Heart left ventricle (tissue), 16 donors: ENCODE results near the gene TOM1. TPM values are rescaled to one million over a fixed set of nuclear protein-coding genes. Genes with fewer than 3 reads are reported as not detected.

Experiments
- ATAC-seq, 4 donors: fragments of 200-7000 bp; cut with Tn5 transposase; one replicate each; pipeline ENCODE4 v1.9.1; 2020 to 2022; ENCODE audit warnings: moderate library complexity in 4 of 4, mild to moderate bottlenecking in 3 of 4, moderate number of reproducible peaks in 1 of 4
- DNase-seq, 5 donors: peaks; one replicate each; pipeline ENCODE4 v3.0.0-alpha.2; 2020
- H3K27ac ChIP-seq, 12 donors: fragments of 200-600 bp; sonication (generic) in 4 of 12; one replicate each; pipeline versions ENCODE4 v1.5.0 to v1.8.0; 2016 to 2022; ENCODE audit warnings: mild to moderate bottlenecking in 2 of 12
- H3K27me3 ChIP-seq, 9 donors: fragments of 200-600 bp; sonication (generic) in 2 of 9; one replicate each; pipeline versions ENCODE4 v1.5.1 to v1.8.0; 2016 to 2022; ENCODE audit warnings: mild to moderate bottlenecking in 3 of 9
- H3K36me3 ChIP-seq, 9 donors: fragments of 200-600 bp; sonication (generic) in 2 of 9; one replicate each; pipeline versions ENCODE4 v1.5.0 to v1.8.0; 2018 to 2022; ENCODE audit warnings: mild to moderate bottlenecking in 2 of 9
- H3K4me1 ChIP-seq, 12 donors: fragments of 200-600 bp; sonication (generic) in 4 of 12; one replicate each; pipeline versions ENCODE4 v1.5.0 to v1.8.0; 2016 to 2022; ENCODE audit warnings: mild to moderate bottlenecking in 3 of 12
- H3K4me3 ChIP-seq, 12 donors: fragments of 200-600 bp; sonication (generic) in 4 of 12; one replicate each; pipeline versions ENCODE4 v1.5.0 to v1.8.0; 2017 to 2022; ENCODE audit warnings: mild to moderate bottlenecking in 9 of 12, moderate library complexity in 4 of 12
- H3K9me3 ChIP-seq, 12 donors: fragments of 200-600 bp; sonication (generic) in 4 of 12; one replicate each; pipeline versions ENCODE4 v1.5.0 to v1.8.0; 2016 to 2022; ENCODE audit warnings: mild to moderate bottlenecking in 1 of 12
- POLR2A ChIP-seq, 2 donors: fragments of 450-650 bp; IDR thresholded peaks; one replicate each; pipeline ENCODE4 v1.6.1; 2017; ENCODE audit warnings: antibody characterized with exemption in 2 of 2, mild to moderate bottlenecking in 2 of 2, moderate library complexity in 2 of 2
- WGBS, 4 donors: extraction: QIAGEN DNeasy Blood & Tissue Kit in 2 of 4; methylation state at CpG; one replicate each; pipeline versions ENCODE4 v1.1.5 to v1.1.7; 2013 to 2018; 5-methylcytosine and 5-hydroxymethylcytosine counted together
- intact Hi-C, 10 donors: fragments of 100-400 bp; cut with DNase I; formaldehyde crosslinking; loops; one replicate each; pipeline versions ENCODE4 v1.11.1 to v1.14.2; 2022
- polyA plus RNA-seq, 2 donors: library from polyadenylated mRNA; stranded (reverse); fragments of 200-250 nt; gene quantifications; one replicate each; pipeline ENCODE4 v1.2.3, GENCODE V29; 2013
- total RNA-seq, 9 donors: library from RNA; depleted of rRNA in 2 of 9; stranded (reverse); fragments of >200 nt in 2 of 9; fragmentation: NEBNext Ultra II Directional in 3 of 9; extraction: Animal tissue kit (Norgen Biotek cat#: 25700) in 3 of 9; gene quantifications; one replicate each; pipeline versions ENCODE4 v1.1.0 to v1.2.4, GENCODE V29; 2016 to 2023
- TF ChIP-seq, protein P1 (sequence below), 12 donors: fragments of 200-600 bp; sonication (generic) in 4 of 12; IDR thresholded peaks; one replicate each; pipeline versions ENCODE4 v1.5.0 to v1.8.0; 2018 to 2022; ENCODE audit warnings: antibody characterized with exemption in 12 of 12, mild to moderate bottlenecking in 5 of 12
- donor health status: ischemic (EF 13 %, LVEDD 7.1; RV severe dilation, severe dysfunction).
- donor health status: healthy with polysubstance abuse.
- donor health status: DM: no; HTN: yes; CAD: no.
- donor health status: DM: no; HTN: no; CAD: no.
- donor health status: ischemic (EF 25% LVEDD 6.9; RV normal size, moderate dysfunction).
- donor health status: ischemic (EF 25% LVEDD 5.7; RV mildly dilated, moderate dysfunction).
- donor health status: healthy.
- donor health status: DM: yes; HTN: yes; CAD: no.
- donor health status: ischemic (EF 35%, LVEDD 5.7; RV mildly dilated, moderate dysfunction).
- donor health status: nonischemic (EF 11% LVEDD 7.7; RV severe dilation, severe dysfunction).
- donor health status: DM: yes; HTN: yes; CAD: no.
- donor health status: PGD.
- donor health status: ischemic (EF 29% LVEDD 5.4; RV normal size, mild dysfunction).
- donor health status: nonischemic (EF 23%, LVEDD 6.1; RV moderate dilation, normal function).

The TOM1 gene
- total and polyA plus RNA-seq, 11 donors: 46.8 to 362 (median 56.8) TPM

DNA sequence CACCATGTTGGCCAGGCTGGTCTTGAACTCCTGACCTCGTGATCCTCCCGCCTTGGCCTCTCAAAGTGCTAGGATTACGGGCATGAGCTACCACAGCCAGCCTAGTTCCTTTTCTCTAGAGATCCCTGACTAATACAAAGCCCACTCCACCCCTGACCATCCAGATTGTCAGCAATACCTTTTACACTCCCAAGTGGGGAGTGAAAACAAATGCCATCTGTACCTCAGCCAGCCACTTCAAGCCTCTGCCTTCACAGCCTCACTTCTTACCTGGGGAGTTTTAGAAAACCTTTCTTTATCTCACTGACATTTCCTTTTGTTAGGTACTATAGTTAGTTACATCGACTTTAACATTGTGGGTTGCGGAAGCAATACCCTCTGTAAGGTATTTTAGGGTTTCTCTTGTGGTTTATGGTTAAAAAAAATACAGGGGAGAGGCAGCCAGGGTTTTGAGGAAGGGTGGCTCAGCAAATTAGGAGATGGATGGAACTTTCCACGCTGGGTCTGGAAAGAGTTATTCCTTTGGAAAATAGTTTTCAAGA, 8.9 kb downstream of the TOM1 start:
- peak overlapping the region in 2 of 12 donors; percentile 7 to 37 for H3K27ac ChIP-seq
- peaks cover 6 to 89% (median 52%) of the 10 kb centered on the region in 12 donors for H3K4me1 ChIP-seq
- ATAC-seq (no peak), DNase-seq (no peak)
- no peaks in the 10 kb centered on the region for H3K27me3 ChIP-seq
- TF ChIP-seq, protein P1, sequence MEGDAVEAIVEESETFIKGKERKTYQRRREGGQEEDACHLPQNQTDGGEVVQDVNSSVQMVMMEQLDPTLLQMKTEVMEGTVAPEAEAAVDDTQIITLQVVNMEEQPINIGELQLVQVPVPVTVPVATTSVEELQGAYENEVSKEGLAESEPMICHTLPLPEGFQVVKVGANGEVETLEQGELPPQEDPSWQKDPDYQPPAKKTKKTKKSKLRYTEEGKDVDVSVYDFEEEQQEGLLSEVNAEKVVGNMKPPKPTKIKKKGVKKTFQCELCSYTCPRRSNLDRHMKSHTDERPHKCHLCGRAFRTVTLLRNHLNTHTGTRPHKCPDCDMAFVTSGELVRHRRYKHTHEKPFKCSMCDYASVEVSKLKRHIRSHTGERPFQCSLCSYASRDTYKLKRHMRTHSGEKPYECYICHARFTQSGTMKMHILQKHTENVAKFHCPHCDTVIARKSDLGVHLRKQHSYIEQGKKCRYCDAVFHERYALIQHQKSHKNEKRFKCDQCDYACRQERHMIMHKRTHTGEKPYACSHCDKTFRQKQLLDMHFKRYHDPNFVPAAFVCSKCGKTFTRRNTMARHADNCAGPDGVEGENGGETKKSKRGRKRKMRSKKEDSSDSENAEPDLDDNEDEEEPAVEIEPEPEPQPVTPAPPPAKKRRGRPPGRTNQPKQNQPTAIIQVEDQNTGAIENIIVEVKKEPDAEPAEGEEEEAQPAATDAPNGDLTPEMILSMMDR (IDR thresholded peaks at IDR 0.05): no peak
- TF ChIP-seq POLR2A (IDR thresholded peaks at IDR 0.05): no peak
- H3K36me3 ChIP-seq: peaks cover 0 to 5% (median 0%) of the 10 kb centered on the region in 9 donors
- no peaks in the 10 kb centered on the region for H3K9me3 ChIP-seq
- no peak overlapping the region for H3K4me3 ChIP-seq
- 73 to 90% (median 81%) methylated on average over 6 of the region's 6 CpGs for WGBS, 4 donors
- intact Hi-C loops: no loop called here

DNA sequence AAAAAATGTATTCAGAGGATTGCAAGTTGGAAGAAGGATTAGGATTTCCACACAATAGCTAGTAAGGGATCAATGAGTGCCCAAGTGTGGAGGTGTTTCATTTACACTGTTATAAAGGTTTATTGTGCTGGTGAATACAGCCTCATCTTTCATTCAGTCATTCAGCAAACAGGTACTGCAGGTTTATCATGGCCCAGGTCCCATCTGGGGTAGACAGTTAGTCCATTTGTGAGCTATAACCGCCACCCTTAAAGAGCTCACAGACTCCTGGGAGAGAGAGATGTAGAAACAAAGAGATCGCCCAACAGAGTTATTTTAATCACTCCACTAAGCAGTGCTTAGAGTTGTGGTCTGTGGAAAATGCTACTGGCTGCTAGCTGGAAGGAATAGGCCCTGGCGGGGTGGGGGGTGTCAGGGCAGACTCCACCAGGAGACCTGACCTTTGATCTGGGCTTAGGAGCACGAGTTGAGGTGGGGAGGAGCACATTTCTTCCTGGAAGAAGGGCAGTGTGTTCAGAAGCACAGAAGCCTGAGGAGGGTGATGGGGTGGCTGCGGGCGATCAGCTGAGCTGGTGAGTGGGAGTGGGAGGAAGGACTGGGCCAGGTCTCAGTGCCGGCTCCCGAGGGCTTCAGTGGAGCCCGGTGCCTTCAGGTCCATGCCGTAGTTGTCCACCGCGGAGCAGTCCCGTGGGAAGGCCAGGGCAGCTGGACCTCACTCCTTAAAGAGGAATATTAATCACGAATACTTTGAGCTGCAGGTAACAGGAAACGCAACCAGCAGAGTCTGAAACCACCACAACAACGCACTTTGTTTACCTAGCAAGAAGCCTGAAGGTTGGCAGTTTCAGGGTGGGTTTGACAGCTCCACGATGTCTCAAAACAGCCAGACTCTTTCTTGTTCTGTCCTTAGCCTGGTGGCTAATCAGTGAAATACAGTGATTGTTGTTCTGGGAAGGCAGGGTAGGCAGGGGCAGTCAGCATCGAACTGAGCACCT, 11.2 kb downstream of the TOM1 start:
- peak overlapping the region; percentile 27 to 91 (median 85) for H3K27ac ChIP-seq
- DNase-seq: no peak
- WGBS, 4 donors: 57 to 61% (median 59%) methylated on average over 18 of the region's 18 CpGs
- H3K27me3 ChIP-seq: no peaks in the 10 kb centered on the region
- no peaks in the 10 kb centered on the region for H3K9me3 ChIP-seq
- intact Hi-C loops: no loop called here
- no peak overlapping the region for H3K4me3 ChIP-seq
- peaks cover 0 to 5% (median 0%) of the 10 kb centered on the region in 9 donors for H3K36me3 ChIP-seq
- ATAC-seq: no peak
- peaks cover 5 to 88% (median 70%) of the 10 kb centered on the region in 12 donors for H3K4me1 ChIP-seq
- TF ChIP-seq POLR2A (IDR thresholded peaks at IDR 0.05): no peak
- TF ChIP-seq, protein P1 (IDR thresholded peaks at IDR 0.05): no peak

DNA sequence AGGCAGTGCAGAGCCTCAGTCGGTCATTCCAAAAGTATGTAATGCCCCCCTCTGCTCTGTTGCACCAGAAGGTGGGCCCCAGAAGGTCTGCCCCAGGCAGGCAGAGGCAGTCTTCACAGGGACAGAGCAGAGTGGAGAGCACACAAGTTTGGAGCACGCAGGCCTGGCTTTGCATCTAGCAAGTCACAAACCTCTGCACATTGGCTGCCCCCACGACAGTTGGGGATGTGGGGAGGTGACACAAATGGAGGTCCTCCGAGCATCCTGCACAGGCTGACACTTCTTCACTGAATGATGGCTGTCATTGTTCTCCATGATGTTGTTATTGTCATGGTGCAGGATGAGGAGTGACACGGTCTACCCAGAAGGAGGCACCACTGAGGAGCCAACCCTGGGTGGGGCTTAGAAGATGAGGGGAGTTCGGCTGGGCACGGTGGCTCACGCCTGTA, 11.9 kb downstream of the TOM1 start:
- 87 to 93% (median 90%) methylated on average over 8 of the region's 8 CpGs for WGBS, 4 donors
- Histone ChIP-seq H3K27me3 (no peaks in the 10 kb centered on the region), H3K36me3 (peaks cover 0 to 5% (median 0%) of the 10 kb centered on the region in 9 donors), H3K9me3 (no peaks in the 10 kb centered on the region), H3K4me3 (no peak overlapping the region), H3K4me1 (peaks cover 0 to 88% (median 67%) of the 10 kb centered on the region in 12 donors), H3K27ac (peak overlapping the region in 10 of 12 donors; percentile 31 to 91 (median 88))
- intact Hi-C loops: no loop called here
- TF ChIP-seq, protein P1 (IDR thresholded peaks at IDR 0.05): no peak
- TF ChIP-seq POLR2A (IDR thresholded peaks at IDR 0.05): no peak
- ATAC-seq (no peak), DNase-seq (peak in 1 of 5 donors; percentile 9)
